HG03025 (cell line): ENCODE data around the gene HLA-DMA.

Source experiments
- ATAC-seq: cut with Tn5 transposase; IDR thresholded peaks from one replicate; pipeline ENCODE4 v1.9.1; 2021; ENCODE audit warnings: mild to moderate bottlenecking, moderate library complexity; ENCODE audit not compliant: unreplicated experiment, low FRiP score

The HLA-DMA gene

DNA sequence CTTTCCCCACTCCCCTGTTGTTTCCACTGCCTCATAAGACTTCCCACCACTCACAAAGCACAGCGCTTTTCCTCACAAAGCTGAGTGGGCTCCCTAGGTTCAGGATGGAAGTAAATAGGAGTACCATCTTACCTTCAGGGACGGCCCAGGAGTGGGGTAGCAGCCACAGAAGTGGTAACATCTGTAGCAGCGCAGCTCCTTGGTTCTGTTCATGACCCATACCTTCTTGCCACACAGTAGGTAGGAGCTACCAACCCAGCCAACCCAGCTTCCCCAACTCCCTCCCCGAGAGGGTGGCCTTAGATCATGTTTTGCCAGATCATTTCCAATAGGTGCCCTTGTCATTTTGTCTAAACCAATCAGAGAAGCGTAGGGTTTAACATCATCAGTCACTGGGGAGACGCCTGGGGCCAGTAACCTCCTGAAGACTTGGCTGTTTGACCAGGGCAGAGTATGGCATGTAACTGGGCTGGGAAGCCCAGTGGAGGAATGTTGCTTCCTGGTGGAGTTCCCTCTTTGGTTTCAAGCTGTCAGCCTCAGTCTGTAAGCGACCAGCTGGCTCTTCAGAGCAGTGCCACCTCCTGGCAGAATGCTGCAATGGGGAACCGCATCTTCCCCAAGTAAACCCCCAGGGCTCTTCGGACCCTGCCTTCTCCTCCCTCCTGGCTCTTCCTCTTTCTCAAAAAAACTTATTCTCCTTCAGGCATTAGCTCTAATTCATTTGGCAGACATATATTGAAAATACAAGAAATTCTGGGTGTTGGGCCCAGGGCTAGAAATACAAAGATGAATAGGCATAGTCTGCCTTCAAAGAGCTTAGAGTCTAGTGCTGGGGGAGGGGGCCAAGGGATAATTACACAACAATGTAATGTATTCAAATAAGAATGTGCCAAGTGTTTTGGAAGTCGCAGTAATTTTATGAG, at the start of gene HLA-DMA:
Gene HLA-DMA (minus strand): TSS at position 281 of the 923 bp plus-strand sequence. CDS start 61 bp downstream, at position 220.
- ATAC-seq = peak; percentile 73

DNA sequence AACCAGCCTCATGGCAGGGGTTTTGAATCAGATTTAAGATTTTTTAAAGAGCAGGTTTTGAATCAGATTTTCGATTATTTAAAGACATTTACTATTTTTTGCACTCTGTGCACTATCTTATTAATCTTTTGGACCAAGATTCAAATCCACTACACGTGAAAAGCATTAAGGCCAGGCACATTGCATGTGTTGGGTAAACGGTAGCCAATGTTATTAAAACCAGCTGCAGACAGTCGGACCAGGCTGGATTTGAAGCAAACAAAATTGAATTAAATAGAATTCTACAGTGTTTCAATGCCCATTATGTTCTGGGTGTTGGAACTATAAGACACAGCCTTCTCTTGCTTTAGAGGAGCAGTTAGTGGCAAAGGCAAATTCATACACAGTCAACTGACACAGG, 48.8 kb upstream of the HLA-DMA start:
- no peak for ATAC-seq

DNA sequence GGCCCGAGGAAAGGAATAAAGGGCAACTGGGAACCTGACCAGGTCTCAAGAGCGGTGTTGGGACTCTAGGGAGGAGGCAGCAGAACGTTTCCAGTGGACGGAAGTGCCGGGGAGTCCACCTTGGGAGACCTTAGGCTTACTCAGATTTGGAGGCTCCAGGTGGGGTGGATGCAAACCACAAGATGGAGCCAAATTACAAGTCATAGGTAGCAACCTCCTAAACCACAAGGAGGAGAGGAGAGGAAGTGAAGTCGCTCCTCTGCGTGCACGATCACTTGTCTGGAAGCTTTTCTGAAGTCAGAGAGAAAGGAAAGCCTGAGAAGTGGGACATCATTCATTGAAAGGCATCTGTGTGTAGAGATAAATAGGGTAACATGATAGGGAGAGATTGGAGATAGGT, 47.2 kb upstream of the HLA-DMA start:
- no peak for ATAC-seq

DNA sequence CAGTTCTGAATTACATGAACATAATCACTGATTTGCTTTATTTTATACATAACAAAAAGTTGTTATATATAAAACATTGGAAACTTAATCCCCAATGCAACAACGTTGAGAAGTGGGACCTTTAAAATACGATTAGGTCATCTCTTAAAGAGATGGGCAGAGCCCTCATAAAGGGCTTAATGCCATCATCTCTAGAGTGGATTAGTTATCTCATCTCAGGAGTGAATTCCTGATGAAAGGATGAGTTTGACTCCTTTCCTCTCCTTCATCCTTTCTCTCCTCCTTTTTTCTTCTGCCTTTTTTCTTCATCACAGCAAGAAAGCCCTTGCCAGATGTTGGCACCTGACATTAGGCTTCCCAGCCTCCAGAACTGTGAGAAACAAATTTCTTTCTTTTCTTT, 42.6 kb upstream of the HLA-DMA start:
- ATAC-seq = no peak

DNA sequence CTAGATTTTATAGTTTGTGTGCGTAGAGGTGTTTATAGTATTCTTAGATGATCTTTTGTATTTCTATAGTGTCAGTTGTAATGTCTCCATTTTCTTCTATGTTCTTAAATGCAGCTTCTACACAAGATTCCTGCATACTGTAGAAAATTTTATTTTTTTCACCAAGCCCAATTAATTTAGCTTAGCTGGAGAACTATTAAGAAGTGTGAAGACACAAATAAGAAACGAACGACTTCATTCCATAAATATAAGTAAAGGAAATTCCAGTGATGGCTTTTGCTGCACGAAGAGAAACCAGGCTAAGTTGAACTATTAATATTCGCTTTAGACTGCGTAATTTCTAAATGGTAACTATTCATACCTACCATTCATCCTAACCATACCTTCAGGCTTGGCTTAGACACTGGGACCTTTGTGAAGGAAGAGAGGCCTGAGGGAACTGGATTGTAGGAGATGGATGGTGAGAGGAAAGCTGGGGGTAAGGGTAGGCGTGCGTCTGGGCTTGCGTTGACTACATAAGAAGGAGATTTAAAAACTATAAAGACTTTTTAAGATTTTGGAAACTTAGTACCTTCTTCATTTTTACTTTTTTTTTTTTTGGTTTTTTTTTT, 40.6 kb upstream of the HLA-DMA start:
- ATAC-seq = no peak

DNA sequence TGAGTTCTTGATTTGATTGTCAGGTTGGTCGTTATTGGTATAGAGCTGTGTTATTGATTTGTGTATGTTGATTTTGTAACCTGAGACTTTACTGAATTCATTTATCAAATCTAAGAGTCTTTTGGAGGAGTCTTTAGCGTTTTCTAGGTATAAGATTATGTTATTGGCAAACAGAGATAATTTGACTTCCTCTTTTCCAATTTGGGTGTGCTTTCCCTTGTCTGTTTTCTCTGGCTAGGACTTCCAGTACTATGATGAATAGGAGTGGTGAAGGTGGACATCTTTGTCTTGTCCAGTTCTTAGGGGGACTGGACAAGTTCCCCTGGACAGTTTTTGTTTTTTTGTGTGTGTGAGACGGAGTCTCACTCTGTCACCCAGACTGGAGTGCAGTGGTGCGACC, 39.1 kb upstream of the HLA-DMA start:
- ATAC-seq = no peak

DNA sequence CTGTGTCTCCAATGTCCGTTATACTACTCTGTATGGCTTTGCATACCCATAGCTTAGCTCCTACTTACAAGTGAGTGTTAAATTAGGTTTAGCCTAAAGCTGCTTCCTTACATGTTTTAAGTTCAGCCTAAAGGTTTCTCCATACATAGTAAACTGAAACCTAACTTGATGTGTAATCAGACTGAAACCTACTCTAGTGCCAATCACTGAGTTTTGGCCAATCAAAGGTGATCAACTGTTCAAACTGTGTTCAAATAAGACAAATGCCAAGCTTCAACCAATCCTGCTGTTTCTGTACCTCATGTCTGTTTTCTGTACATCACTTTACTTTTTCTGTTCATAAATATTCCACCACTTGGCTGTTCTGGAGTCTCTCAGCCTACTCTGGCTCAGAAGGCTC, 36.5 kb upstream of the HLA-DMA start:
- no peak for ATAC-seq

DNA sequence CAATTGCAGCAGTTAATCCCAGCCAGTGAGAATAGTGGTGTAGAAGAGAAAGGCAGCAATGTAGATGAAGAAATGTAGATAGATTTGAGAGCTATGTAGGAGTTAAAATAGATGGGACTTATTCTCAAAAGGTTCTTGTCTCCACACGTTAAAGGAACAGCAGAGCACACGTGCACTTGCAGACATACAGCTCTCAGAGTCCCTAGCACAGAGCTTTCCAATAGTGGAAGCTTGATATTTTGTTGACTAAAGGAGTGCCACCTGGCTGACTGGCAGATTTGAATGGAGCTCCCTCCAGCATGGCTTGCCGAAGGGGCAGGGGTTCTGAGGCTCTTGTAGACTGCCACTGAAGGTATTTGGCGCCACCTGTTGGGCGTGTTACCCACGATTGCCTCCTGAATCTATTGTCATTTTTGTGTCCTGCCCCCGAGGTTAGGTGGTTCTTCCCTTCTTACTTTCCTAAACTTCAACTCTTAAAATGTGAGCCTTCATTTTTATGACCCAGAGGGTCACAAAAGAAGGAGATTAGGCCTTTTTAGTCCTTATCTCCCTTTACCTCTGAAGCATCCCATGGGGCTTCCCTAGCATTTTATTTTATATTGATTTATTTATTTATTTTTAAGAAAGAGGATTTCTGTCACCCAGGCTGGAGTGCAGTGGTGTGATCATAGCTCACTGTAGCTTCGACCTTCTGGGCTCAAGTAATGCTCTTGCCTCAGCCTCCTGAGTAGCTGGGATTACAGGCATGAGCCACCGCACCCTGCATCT, 31.9 kb upstream of the HLA-DMA start:
- ATAC-seq = no peak

DNA sequence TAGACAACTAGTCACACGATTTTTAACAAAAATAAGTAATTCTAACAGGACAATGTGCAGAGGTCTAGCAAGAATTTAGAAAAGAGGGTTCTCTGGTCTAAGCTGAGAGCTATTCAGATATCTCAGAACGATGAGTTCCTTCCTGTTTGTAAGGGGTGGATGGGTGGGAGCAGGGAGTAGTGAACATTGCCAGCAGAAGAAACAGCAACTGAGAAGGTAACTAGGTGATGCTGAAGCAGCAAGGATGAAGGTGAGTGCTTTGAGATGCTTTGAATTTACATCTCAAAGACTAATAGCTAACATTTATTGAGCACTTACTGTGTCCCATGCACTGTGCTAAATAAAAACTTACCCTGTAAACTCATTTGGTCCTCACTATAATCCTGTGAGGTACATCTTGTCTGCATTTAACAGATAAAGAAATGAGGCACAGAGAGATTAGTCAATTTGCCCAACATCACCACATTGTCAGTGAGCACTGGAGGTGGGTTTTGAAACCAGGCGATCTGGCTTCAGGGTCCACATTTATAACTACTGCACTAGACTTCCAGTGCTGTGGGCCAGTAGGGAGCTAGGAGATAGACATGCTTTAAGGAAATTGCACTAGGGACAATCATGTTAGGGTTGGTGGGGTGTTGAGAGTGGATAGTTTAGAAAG, 31.2 kb upstream of the HLA-DMA start:
- no peak for ATAC-seq

DNA sequence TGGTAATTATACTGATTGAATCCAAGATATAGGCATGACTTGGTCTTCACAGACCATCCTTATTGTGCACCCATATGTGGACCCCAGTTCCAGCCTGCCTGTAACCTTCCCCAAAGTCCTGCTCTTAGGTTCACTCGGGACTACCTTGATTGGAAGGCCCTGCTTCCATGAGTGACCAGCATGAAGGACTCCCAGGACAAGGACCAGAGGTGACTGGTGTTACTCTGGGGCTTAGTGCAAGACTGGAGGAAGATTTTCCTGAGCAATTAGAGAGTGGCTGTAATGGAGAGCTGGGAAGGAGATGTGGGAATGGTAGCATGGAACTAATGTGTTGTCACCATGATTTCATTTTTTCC, 30.6 kb upstream of the HLA-DMA start:
- ATAC-seq = no peak

DNA sequence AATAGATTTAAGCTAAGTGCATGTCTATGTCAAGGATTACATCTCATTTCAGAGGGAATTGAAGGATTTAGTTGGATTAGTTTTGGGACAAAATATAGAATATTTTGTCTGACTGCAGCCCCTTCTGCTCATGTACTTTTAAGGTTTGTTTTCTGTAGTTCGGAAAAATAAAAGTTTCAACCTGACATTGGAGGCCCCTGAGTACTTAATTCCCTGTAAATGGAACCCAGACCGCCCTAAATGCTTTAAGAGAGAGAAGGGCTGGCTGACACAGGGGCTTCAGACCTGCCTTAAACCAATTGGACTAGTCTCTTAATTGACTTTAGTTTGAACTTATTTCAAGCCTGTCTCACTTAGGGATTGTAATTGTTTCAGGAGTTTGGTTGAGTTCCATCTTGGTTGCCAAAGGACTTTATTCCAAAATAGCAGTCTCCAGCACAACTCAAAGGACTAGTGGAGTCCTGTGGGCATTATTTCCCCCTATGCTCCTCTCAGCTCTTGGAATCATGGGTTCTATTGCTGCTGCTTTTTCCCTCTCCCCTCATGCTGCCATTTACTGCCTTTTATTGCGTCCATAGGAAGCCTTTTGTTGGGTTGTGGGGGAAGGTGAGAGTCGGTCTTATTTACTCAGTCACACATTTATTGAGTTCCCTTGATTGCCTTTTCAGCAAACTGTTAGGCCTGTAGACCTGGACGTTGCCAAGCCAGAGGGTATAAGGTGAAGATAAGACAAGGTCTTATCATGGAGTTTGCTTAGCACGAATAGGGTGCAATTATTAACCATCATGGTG, 30.0 kb upstream of the HLA-DMA start:
- no peak for ATAC-seq

DNA sequence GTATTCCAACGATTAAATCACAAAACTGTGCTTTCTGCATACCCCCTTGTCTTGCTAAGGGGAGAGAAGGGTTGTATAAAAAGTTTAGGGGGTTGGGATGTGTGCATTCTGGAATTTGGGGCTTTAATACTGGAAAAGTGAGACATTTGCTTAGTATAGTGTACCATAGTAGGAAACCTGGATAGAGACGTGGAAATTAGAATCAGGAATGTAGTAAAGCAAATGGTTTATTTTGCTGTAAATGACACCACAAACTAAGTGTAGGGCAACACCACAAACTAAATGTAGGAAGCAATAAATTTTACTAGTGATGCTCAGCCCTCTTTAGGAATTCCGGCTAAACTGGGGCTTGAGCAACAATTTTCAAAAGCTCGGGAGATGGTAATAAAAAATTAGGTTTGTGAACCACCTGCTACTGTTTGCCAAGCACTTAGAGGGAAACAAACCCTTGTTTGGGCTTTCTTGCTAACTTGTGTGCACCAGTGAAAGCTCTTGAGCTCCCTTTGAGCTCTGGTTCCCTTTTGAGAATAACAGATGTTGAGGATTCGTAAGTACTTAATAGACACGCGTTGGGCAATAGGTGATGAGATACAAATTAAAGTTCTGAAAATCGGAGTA, 29.3 kb upstream of the HLA-DMA start:
- ATAC-seq = no peak

DNA sequence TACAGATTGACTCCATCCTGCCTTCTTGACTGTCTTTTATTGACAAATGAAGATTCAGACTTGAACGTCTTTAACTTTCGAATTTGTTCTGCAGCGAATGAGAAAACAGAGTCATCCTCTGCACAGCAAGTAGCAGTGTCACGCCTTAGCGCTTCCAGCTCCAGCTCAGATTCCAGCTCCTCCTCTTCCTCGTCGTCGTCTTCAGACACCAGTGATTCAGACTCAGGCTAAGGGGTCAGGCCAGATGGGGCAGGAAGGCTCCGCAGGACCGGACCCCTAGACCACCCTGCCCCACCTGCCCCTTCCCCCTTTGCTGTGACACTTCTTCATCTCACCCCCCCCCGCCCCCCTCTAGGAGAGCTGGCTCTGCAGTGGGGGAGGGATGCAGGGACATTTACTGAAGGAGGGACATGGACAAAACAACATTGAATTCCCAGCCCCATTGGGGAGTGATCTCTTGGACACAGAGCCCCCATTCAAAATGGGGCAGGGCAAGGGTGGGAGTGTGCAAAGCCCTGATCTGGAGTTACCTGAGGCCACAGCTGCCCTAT, 27.7 kb upstream of the HLA-DMA start:
- ATAC-seq = no peak

DNA sequence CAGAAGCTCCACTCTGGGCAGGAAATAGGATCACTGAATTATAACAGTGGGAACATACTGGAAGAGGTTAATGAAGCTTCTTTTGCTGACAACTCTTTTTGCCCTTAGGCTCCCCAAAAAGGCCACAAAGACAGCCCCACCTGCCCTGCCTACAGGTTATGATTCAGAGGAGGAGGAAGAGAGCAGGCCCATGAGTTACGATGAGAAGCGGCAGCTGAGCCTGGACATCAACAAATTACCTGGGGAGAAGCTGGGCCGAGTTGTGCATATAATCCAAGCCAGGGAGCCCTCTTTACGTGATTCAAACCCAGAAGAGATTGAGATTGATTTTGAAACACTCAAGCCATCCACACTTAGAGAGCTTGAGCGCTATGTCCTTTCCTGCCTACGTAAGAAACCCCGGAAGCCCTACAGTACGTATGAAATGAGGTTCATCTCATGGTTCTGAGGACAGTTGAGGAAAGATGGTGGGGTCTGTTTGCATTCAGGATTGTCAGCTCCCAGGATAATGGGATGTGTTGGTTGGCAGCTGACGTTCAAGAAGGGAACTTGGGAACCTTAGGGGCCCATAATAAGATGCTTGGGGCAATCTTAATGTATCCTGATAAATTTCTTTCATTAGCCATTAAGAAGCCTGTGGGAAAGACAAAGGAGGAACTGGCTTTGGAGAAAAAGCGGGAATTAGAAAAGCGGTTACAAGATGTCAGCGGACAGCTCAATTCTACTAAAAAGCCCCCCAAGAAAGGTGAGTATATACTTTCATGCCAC, 27.0 kb upstream of the HLA-DMA start:
- no peak for ATAC-seq

DNA sequence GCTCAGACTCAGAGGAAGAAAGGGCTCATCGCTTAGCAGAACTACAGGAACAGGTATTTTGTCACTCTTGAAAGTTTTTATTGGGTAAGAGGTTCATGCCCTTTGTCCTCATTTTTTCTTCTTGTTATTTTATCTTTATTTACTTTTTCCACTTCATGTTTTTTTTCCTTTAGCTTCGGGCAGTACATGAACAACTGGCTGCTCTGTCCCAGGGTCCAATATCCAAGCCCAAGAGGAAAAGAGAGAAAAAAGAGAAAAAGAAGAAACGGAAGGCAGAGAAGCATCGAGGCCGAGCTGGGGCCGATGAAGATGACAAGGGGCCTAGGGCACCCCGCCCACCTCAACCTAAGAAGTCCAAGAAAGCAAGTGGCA, 25.0 kb upstream of the HLA-DMA start:
- no peak for ATAC-seq

DNA sequence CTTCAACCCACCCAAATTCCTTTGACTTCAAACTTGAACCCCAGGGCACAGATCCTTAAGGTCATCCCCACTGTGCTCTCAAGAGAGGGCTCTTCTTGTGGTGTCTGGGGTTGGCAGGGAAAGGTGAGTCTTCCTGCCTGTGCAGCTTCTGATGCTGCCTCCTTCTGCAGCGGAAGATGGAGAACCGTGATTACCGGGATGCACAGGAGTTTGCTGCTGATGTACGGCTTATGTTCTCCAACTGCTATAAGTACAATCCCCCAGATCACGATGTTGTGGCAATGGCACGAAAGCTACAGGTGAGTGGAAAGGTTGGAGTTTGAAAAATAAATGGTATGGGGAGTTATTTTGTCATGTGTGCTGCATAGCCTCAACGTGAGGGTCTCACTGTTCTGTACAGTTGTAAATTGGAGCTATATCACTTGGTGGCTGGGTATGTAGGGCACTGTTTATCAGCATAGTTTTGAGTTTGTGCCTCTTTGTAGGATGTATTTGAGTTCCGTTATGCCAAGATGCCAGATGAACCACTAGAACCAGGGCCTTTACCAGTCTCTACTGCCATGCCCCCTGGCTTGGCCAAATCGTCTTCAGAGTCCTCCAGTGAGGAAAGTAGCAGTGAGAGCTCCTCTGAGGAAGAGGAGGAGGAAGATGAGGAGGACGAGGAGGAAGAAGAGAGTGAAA, 24.5 kb upstream of the HLA-DMA start:
- no peak for ATAC-seq

DNA sequence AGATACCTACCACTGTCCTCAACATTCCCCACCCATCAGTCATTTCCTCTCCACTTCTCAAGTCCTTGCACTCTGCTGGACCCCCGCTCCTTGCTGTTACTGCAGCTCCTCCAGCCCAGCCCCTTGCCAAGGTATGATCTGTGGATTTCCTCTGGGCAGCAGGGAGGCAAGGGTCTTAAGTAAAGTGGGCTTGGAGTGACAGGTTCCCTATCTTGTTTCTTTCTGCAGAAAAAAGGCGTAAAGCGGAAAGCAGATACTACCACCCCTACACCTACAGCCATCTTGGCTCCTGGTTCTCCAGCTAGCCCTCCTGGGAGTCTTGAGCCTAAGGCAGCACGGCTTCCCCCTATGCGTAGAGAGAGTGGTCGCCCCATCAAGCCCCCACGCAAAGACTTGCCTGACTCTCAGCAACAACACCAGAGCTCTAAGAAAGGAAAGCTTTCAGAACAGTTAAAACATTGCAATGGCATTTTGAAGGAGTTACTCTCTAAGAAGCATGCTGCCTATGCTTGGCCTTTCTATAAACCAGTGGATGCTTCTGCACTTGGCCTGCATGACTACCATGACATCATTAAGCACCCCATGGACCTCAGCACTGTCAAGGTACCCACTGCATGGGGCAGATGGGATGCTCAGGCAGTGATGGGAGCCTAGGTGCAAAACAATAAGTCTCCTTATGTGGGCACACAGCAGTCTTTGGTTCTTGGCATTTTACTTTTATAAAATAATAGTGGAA, 23.6 kb upstream of the HLA-DMA start:
- no peak for ATAC-seq
